T-helper 1 cell treated with Interleukin-12 subunit alpha and Interleukin-12 subunit beta and Interleukin-4 antibody, amounts not matched to agents 30 ng/mL and 1 ng/mL, for 36 hours (primary cell): ENCODE results near the gene CTBP2. TPM values are rescaled to one million over a fixed set of nuclear protein-coding genes. Genes with fewer than 3 reads are reported as not detected.

Experiments
- intact Hi-C: fragments of 100-400 bp; cut with micrococcal nuclease; formaldehyde crosslinking; loops from one replicate; pipeline ENCODE4 v1.15.1; 2024
- total RNA-seq: library from RNA; stranded (reverse); gene quantifications from 2 replicates; pipeline ENCODE4 v1.2.3, GENCODE V29; 2022

The CTBP2 gene
- total RNA-seq, 1 donor from 2014 or later: 0.39 TPM

DNA sequence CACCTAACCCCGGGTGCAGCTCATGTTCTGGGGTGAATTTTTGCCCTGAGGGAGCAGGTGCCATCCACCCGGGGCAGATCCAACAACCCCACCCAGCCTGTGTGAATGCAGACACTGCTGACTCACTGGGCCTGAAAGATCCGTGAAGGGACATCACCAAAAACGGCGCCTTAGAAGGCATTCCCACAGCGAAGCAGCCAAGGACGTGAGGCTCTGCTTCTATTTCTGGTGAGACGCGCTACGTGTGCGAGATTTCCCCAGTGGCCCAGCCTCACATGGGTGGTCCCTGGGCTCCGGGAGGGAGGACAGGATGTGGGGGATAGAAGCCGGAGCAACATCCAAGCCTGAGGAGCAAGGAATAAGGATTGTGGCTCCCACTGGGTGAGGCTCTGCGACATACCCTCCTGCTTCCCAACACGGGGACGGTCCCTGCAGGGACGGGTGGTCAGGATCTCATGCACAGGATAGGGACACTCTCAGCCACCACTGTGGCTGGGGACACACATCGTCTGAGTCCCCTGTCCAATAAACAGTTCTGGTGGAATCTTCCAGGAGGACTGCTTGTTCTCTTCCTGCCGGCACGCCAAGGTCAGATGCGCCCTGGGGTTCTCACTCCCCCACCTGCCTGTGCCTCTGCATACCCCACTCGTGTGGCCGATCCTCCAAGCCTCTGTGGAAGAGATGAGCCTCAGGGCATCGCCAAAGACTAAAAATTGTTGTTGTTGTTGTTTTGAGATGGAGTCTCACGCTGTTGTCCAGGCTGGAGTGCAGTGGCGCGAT is 148.2 kb downstream of the CTBP2 start:
- intact Hi-C loops: no loop called here

DNA sequence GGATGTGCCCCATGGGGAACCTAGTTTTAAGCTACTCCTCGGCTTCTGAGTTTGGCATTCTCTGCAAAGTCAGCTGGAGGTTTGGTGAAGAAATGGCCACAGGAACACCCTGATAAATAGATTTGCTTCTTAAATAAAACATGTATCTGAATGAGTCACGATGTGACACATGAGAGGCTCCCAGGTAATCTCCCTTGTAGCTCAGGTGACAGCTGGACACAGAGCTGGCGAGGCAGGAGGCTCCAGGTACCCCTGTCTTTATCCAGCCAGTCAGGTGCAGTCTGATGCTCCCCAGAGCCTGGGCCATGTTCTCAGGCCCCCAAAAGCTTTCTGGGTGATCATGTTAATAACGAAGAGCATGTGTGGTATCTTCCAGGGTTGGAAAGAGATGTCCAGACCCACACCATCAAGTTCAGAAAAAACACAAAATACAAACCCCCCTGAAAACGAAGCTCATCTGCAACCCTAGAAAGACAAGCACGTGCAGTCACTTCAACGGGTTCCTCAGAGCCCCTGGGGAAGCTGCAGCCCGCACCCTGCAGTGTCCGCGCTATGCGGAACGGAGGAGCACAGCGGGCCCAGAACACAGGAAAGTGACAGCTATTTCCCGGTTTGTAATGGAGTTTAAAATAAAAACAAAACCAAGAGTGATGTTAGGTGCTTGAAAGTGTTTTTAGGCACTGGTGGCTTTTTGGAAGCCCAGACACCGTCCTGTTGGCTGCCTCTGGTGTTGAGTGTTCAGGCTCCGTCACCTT is 149.0 kb downstream of the CTBP2 start:
- intact Hi-C loops: no loop called here

DNA sequence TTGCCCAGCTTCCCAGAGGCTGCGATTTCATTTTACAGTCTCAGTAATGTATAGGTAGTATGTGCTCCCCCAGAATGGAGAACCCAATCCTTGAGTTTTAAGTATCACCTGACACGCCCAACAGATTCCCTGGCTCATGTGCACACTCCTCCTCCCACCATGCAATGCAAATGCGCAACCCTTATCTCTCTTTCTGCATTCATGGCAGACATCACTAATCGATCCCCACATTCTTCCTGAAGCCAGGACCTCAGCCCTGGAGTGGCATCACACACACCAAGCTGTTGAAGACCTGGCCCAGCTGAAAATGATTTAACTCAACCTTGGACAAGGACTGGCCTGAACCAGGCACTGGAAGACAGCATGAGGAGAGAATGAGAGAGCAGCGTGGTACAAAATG is 150.0 kb downstream of the CTBP2 start:
- intact Hi-C loops: no loop called here

DNA sequence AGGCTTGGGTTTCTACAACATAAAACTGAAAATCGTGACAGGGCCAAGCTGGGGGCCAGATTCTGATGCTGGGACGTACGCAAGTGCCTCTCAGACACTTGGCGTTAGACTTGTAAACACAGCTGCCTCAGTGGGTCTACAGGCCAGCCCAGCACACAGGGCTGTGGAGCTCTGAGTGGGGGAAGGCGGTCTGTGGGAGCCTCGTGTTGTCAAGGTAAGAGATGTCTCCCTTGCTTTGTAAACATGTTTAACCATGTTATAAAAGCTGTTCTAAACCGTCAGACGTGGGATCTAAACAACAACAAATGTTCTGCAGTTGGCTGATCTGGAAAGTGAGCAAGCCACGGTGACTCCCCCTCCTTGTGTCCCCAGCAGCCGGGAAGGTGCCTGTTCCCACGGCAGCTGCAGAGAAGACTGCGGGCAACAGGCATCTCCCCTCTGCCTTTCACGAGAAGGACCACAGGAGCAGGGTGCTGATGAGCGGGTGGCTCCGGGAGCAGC is 150.7 kb downstream of the CTBP2 start:
- intact Hi-C loops: no loop called here

DNA sequence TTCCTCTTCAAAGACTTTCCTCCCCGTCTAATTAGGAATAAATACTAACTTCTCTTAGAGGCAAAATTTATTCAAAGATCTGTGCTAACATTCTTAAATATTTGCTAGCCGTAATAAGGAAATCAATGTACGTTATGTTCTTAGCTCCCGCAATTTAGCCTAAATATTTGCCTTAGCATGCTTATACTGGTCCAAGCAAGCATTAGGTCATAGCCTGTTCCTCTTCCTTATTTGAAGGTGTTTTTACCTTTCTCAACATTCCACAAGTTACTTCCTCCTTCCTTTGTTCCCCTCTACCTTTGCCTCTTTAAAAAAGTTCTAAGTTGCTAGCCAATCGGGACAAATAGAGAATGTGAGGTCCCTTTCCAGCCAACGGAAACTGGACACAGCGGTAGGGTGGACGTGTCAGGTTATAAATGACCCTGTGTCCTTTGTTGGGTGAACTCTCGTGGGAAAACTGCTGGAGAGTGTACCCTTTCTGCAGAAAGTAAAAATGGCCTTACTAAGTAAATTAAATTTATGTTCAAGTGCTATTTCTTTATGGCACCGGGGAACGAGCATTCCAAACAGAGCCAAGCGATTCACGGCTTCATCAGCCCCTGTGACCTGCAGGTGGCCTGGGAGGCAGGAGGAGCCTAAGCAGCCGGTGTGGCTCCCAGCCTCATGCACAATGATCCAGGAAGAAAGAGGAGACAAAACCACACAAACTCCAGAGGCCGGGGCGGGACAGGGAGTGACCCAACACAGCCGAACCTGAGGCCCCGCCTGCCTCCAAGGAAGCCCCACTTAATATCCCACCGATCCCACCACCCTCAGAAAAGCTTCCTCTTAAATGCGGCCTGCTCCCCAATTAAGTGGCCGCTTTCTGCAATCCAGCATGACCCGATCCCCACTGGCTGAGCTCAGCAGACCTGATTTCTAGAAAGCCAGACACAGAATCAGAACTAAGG is 151.4 kb downstream of the CTBP2 start:
- intact Hi-C loops: no loop called here

DNA sequence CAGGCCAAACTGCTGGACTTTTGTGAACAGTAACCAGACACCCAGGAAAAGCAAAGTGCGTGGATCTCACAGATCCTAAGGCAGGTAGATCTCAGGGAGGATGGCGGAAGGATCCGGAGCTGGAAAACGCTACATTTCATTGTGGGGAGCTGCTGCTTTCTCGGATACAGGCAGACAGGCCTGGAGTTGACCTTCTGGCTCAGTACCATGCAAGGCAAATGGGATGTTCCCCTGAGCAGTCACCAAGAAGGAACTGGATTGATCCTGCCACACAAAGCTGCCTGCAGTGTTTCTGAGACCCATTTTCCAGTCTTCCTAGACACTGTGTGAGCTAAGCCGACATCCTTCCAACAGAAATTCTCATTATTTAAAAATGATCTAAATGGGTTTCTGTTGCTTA is 152.9 kb downstream of the CTBP2 start:
- intact Hi-C loops: no loop called here

DNA sequence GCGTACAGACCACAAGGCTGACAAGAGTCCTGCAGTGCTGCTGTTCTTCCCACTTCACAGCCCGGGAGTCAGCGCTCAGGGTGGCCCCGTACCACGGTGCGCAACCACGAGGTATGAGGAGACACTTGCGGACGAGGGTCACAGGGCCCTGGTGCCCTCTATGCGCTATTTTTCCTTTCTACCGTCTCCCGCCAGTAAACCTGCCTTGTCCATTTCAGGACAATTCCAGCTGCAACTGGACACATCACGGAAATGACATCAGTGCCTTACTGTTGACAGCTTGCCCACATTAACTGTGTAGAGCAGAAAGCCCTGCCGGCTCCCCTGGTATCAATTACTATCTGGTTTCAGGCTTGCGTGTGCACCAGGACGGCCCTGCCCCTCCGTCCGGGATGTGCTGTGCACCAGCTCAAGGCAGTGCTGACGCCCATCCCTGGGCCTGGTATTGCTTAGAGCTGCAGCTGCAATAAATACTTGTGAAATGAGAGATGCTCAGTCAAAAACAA is 153.4 kb downstream of the CTBP2 start:
- intact Hi-C loops: no loop called here

DNA sequence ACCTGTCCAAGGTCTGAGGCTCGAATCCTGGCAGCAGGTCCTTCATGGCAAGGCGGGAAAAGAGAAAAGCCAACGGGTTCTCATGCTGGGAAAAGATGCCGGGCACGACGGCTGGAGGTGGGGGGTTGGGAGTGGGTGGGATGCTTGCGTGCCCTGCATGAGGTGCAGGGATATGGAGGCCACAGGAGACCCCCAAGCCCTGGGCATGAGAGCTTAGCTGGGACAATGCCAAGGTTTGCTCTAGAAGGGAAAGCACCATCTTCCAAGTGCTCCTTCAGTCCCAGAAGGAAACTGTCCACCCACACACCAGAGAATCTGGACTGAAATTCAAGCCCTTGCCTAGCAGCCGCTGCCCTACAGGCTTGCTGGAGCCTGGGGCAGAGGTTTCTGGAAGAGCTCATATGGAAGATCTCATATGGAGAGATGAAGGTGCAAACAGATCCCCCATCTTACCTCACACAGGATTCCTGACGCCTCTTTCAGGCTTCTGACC is 154.1 kb downstream of the CTBP2 start:
- intact Hi-C loops: no loop called here

DNA sequence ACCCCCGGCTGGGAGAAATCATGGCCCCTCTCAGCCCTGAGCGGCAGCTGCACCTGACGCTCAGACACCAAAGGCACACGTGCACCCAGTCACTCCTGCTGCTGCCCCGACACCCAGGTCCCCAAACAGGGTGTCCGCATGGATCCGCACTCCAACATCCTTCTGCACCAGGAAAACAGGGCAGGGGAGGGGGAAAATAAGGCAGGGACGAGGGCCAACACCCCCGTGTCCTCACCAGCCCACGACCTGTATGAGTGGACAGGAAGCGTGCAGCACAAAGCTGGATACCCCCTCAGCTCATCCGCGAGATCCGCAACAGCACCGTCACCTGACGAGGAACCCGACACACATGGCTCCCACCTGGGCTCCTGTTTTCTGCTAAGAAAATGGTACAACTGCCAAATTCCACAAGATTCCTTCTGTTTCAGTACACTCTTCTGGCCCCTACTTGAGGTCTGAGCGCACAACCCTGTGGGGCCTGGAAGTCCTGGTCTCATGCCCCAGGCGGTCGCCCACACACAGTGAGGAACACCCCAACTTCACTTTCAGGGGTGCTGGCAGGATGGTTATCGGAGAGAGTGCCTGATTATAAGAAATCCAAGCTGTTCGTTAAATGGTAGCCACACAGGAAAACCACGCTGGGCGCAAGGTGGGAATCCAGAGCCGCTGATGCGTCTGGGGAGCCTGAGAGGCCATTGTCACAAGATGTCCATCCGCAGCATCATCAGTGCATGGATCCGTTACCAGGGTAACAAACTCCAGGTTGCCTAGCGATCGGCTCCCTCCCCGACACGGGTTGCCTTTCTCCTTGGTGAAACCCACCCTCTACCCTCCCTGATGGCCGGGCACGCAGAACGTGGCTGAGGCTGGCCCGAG is 154.8 kb downstream of the CTBP2 start:
- intact Hi-C loops: no loop called here

DNA sequence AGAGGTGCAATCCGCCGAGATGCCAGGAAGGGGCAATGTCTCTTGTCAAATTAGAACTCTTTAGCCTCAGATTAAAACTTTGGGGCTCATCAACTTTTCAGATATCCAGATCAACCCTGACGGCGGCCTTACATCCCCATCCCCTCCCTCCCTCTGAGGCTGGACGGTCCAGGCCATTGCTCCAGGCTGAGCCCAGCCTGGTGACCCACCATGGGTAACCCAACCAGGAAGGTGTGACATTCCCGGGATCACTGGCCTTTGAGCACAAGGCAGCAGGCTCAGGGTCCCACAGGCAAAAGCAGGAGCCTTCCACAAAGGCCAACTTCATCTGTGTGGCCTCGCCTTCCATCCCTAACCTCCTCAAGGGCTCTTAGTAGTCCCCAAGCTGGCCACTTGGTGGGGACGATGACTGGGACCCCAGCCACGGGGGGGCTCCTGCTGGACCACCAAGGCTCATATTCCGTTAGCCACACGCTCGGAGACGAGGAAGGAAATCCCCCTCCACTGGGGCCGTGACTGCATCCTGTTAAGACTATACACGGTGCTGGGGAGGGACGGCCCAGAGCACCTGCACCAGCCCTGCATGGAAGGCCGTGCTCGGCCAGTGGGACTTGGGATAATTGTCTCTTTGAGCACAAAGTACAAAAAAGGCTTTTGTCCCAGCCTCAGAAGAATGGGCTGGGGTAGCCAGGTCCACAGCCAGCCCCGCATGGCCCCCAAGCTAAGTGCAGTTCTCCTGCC is 155.6 kb downstream of the CTBP2 start:
- intact Hi-C loops: no loop called here

DNA sequence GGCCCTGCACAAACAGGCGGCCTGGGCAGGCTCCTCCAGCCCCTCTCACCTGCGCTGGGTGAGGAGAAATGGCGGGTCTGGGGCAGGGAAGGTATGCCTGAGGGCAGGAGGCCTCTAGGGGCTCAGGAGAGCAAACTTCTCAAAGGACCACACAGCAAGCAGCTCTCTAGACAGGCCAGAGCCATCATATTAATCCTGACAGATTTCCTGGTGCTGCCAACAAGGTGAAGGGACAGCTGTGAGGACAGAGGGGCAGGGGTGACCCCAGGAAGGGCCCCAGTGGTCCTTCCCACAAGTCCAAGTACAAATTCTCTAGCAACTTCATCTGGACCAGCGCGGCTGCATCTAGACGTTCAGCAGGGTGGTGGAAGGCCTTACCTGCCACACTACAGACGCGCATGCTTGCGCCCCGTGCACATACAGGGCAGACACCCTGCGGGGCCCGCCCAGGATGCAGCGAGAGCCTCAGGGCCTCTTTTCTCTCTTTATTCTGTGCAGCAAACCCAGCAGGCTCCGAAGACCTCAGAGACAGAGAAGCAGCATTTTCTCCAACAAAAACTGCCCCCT is 156.4 kb downstream of the CTBP2 start:
- intact Hi-C loops: no loop called here

DNA sequence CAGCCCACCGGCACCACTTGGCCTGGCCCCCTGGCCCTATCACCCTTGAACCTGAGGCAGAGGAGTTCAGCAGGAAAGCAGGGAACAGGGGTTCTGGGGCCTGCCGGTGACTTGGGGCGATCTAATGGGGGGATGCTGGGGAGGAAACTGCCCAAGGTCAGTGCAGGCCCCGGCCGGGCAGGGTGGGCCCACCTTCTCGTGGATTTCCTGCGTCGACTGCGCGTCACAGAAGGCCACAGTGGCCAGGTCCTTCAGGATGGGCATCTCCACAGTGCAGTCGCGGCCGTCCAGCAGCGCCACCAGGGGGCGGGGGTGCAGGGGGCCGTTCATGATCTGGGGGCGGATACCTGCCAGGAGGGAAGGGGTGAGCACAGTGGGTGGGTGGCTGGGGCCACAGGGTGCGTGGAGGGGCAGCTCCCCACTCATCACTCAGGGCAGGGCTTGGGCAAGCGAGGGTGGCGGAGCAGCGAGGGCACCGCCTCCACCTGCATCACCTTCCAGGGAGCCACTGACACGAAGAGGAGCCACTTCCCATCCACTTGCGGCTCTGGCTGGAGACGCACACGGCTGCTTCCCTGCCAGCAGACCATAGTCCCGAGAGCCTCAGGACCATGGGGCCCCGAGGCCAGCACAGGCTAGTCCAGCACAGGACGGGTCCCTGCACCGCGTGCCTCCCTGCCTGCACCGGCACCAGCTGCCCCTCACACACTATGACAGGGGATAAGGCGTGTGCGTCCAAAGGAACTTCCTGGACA is 157.0 kb downstream of the CTBP2 start:
- intact Hi-C loops: no loop called here

DNA sequence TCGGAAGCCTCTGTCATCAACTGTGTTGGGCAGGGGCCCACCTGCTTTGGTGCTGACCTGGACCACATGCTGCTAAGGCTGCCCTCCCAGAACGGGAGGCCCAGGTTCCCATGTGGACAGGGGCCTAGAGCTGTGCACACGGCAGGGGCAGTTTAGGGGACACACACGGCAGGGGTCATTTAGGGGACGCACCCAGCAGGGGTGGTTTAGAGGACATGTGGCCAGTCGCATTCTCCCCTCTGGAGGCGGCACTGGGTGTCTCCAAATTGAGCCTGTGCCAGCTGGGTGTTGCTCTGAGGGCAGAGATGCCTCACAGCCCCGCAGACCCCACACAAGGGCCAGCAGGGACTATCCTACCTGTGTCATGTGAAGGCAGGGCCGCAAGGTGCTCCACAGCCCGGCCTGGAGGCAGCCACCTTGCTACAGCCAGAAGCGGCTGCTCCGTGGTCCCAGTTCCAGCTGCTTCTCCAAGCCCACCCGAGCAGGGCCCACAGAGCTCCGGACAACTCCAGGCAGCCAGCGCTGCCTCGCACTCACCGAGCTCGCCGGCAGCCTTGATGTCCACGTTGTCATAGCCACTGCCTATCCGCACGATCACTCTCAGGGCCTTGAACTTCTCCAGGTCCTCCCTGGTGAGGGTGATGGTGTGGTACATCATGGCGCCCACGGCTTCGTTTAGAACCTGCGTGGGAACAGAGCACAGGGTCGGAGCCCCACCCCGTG is 157.8 kb downstream of the CTBP2 start:
- intact Hi-C loops: no loop called here

DNA sequence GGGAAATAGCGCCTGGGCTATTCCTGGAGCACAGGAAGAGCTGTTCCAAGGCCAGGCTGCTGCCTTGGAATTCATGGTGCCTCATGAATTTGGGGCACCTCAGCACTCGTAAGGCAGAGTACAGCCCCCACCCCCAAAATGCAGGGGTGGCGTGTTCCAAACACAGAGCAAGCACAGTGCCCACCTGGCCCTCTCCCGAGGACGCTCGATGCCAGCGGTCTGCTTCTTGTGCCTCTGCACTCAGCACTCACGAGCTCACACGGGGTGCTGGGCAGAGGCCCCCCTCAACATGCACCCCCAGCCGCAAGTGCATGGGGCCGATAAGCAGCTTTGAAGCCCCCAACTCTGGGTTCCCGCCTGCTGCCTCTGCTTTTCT is 158.3 kb downstream of the CTBP2 start:
- intact Hi-C loops: no loop called here

DNA sequence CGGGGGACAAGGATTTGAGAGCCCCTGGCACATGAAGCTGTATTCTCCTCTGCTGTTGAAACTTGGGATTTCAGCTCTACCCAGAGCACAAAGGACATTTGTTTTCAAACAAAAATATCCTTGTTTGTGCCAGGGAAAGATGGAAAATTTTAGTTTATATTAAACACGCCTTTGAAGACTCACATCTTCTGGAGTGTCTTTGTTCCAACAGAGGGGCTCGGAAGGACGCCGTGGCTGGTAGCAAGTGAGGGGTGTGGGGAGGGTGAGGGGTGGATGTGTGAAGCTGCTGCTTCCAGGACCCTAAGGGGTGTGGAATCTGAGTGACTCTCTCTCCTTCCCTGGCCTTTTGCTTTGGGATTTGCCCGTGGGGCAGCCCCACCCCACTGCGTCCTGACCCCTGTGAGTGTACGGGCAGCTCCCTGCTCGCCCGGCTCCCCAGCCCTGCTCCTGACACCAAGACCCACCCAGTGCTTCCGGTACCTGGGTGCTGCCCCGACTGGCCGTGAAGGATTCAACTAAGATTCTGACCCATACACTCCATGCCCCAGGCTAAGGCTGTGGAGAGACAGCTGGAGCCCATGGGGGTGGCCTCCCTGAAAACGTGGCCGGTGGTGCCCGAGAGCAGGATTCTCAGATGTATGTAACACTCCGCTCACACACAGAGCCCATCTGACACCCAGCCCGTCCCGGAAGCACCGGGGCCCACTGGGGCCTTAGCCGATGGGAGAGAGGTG is 158.9 kb downstream of the CTBP2 start:
- intact Hi-C loops: no loop called here

DNA sequence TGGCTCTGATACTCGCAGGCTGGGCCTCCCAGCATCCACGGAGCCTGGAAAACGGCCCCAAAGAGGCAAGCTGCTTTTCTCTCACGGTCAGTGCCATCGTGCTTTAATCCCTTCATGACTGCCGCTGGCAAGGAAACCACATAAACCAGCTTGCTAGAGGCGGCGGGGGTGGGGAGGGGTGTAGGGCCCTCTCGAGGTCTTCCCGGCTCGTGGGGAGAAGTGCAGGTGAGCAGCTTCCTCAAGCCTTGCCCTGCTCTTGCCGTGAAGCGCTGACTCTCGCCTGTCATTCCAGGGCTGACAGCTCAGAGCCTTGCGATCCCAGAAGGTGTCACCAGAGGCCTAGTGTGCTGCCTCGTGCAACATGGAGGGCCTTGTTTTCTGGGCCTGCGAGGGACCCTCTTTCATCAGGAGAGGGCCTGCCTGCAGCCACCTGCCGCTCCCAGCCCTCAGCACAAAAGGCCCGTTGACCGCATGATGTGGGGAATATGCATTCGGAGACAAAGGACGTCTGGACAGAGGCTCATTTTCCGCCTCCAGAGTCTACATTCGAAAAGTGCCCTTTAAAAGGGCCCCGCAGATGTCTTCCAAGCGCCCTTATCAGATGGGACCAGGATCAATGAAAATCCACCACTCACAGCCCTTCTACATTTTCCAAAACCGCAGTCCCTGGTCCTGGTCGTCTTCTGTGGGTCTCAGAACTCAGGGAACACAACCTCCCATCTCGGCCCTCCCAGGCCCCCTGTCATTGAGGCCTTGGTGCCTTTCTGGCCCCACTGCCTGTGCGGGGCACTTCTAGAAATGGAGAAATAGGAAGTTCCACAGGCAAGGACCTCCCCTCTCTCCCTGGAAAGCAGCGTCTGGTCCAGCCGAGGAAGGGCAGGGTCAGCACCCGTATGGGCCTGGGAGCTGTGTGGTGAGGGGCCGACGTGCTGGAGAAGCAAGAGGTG is 159.7 kb downstream of the CTBP2 start:
- intact Hi-C loops: no loop called here
